Activated T-cell treated with anti-CD3 and anti-CD28 coated beads for 4 hours (primary cell): Measurements from ENCODE around the gene SDHA.

Source experiments
- DNase-seq: peaks from one replicate; pipeline ENCODE4 v3.0.0-alpha.2; 2020

SDHA gene

DNA sequence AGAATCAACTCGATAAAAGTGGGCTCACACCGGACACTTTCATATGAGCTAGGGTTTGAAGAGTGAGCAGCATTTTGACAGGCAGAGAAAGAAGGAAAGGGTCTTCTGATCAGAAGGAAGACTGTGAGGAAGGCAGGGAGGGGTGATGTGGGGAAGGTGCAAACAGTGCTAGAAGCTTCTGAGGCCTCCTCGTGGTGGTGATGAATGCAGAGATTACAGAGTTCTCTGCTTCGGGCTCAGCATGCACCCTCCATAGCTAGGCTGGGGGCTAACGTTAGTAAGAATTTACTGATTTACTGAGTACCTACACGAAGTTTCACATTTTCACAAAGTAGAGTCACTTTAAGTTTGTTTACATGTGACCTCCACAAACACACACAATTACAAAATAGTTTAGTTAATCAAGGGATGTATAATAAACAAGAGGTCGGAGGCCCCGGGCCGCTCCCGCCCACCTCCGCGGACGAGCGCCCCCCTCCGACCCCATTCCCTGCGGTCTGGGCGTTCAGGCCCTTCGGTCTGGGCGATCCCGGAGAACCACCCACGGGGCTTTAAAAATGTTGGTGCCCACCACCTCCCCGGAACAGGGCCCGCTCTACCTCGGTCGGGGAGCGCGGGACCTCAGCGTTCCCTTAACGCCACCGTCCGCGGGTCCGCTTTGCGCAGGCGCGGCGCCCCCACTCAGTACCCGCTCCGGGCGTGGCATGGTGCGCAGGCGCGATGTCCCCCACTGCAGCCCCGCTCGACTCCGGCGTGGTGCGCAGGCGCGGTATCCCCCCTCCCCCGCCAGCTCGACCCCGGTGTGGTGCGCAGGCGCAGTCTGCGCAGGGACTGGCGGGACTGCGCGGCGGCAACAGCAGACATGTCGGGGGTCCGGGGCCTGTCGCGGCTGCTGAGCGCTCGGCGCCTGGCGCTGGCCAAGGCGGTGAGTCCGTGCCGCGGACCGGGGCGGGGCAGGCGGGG is at the start of gene SDHA, which contains the start of gene CCDC127:
Gene SDHA, plus strand, starts transcription at position 827 of the 963 bp plus-strand sequence. Its CDS starts 36 bp downstream, at position 863.
Gene CCDC127, minus strand, starts transcription at position 660 of the 963 bp plus-strand sequence. CDS start 1,304 bp downstream, outside the sequence.
- DNase-seq = peak; percentile 98

DNA sequence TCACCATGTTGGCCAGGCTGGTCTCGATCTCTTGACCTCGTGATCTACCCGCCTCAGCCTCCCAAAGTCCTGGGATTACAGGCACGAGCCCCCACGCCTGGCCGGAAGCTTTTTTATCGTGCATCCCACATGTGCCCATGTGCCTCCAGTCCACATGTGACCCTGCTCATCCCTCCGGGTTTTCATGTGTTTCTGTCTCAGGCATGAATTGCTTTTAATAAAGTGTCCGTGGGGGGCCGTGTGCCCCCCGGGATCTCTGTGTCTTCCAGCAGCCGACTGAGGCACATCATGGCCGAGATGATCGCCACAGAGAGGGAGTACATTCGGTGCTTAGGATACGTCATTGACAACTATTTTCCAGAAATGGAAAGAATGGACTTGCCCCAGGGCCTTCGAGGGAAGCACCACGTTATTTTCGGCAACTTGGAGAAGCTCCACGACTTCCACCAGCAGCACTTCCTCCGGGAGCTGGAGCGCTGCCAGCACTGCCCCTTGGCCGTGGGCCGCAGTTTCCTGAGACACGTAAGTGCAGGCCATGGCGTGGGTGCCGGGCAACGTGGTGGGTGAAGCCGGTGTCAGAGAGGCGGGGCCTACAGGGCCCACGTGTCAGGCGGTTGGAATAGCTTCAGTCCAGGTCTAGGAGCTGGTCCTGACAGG is 48.9 kb upstream of the SDHA start:
- DNase-seq = no peak

DNA sequence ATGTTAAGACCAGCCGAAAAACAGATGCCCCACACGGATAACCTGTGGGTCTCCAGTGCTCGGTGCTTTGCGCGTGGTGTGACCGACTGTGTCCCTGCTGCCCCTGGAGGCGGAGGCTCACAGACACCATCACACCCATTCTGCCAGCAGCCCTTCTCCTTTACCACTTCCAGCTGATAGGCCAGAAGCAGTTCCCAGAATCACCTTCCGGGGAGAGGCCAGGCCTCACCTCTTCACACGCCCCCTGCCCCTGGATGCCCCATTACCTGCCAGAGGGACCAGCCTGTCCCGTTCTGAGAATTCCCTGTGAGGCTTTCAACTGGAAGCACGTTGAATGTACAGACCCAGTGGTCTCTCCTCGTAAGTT is 48.4 kb upstream of the SDHA start:
- DNase-seq = no peak

DNA sequence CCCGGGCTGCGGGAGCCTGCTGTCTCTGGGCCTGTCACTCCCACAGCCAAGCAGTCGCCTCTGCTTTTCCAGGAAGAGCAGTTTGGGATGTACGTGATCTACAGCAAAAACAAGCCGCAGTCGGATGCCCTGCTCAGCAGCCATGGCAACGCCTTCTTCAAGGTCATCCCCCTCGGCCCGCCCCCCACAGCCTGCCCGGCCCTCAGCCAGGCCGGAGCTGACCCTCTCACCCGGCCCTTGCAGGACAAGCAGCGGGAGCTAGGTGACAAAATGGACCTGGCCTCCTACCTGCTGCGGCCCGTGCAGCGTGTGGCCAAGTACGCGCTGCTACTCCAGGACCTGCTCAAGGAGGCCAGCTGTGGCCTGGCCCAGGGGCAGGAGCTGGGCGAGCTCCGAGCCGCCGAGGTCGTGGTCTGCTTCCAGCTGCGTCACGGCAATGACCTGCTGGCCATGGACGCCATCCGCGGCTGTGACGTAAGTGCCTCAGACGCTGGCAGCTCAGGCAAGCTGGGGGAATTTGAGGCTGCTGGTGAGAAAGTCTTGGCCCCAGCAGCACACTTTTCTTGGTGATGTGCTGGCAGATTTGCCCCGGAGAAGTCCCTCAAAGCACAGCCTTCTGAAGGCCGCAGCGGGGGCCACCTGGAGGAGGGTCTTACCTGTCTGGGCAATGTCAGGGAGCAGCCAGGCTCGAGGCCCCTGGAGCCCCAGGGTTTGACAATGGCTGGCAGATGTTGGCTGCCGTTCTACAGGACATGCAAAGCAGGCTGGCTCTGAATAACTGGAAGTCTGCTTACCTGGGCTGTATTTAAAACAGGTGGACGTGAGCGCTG is 46.9 kb upstream of the SDHA start:
- no peak for DNase-seq

DNA sequence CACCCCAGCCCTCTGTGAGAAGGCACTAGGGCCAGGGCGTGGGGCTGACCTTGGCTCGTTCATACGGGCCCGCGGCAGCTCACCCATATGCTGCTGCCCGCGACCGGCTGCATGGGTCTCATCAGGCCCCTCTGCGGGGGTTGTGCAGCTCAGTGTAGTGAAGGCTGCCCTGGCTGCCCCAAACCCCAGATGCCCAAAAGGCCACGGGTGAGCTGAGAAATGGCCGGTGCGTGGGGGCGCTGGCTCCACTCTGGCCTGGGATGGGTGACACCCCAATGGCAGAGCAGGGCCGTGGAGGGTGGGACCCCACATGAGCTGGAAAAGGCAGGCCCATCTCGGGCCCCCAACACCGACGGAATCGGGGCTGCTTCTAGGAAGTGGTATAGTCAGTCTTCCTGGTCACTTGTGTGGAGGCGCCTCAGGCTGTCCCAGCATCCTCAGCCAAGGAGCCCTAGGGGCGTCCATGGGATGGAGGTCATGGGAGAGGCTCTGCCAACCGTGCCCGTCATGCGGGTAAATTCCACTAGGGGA is 46.3 kb upstream of the SDHA start:
- DNase-seq = no peak

DNA sequence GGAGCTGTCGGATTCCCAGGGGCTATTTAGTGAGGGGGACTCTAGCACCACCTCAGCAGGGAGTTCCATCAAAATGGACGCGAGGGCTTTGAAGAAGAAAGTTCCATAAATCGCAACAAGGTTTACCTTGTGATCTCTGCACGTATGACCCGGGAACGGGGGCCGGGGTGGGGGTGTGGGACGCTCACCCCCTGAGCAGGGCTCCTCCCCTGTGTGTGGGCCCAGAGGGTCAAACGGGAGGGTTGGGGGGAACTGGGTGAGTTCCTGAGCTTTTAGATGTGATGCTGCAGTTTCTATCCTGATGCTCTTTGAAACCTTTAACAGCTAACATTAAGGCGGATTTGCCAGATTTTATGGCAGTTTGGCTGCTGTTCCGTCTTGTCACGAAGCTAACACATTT is 45.7 kb upstream of the SDHA start:
- no peak for DNase-seq

DNA sequence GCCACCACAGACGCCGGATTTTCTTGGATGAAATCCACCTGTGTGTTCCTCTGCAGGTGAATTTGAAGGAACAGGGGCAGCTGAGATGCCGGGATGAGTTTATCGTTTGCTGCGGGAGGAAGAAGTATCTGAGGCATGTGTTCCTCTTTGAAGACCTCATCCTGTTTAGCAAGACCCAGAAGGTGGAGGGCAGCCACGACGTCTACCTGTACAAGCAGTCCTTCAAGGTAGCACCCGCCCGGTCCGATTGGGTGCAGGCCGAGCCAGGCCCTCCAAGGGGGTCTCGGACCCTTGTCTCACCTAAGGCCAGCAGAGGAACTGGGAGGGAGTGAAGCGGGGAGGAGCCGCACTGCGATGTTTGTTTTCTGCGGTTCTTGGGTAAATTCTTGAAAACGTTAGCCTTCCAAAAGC is 45.3 kb upstream of the SDHA start:
- no peak for DNase-seq

DNA sequence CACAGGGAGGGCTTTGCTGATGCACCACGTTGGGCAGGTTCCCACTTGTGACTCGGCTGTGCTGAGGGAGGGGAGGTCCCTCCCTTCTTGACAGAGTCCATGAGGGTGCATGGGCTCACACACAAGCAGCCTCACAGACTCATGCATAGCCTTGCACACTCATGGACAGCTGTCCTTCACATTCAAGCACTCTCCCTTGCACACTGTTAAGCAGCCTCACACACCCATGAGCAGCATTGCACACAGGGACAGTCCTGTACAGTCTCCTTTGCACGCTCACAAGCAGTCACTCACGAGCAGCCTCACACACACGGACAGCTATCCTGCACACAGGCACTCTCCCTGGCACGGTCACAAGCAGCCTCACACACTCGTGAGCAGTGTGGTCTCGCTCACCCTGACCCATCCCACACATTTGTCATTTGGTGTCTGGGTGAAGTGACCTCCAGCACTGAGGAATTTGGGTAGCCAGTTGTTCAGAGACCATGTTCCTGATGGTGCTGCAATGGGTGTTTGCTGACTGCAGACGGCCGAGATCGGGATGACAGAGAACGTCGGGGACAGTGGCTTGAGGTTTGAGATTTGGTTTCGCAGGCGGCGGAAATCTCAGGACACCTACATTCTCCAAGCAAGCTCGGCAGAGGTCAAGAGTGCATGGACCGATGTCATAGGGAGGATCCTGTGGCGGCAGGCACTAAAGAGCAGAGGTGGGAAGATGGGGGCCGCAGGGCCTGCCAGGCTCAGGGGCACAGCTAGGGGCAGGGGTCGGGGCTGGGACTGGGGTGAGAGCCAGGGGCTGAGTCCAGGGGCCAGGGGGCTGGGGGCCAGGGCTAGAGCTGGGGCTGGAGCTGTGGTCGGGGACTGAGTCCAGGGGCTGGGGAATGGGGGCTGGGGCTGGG is 44.5 kb upstream of the SDHA start:
- DNase-seq = no peak

DNA sequence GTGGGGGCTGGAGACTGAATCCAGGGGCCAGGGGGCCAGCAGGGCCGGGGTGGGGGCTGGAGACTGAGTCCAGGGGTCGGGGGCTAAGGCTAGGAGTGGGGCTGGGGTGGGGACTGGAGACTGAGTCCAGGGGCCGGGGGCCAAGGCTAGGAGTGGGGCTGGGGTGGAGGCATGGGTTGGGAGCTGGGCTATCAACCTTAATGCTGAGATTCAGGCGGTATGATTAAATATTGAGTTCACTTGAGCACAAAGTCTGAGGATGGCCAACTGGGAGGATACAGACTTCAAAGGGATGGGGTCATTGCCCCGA is 43.9 kb upstream of the SDHA start:
- no peak for DNase-seq

DNA sequence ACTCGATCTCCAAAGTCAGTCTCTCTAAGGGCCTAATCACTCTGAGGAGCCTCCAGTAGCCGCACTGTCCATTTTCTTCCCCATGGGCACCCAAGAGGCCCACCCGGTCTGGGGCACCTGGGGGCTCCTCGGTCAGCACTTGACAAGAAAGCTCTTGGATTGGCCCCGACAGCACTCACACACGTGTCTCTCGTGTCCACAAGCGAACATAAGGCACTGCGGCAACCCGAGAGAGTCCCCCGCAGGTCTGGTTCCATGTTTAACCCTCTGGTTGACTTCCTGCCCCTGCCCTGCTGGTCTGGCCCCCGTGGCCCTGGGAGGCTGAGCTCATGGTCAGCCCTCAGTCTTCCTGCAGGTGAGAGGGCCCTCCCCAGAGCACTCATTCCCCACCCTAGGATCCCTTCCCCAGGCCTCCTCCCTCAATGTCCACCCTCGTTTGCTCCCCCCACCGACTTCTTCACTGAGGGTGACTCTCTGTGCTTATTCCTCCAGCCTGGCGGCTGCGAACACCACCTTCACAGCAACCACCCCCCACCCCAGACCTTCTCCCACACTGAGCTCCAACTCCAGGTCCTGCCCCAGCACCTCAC is 43.1 kb upstream of the SDHA start:
- DNase-seq = no peak

DNA sequence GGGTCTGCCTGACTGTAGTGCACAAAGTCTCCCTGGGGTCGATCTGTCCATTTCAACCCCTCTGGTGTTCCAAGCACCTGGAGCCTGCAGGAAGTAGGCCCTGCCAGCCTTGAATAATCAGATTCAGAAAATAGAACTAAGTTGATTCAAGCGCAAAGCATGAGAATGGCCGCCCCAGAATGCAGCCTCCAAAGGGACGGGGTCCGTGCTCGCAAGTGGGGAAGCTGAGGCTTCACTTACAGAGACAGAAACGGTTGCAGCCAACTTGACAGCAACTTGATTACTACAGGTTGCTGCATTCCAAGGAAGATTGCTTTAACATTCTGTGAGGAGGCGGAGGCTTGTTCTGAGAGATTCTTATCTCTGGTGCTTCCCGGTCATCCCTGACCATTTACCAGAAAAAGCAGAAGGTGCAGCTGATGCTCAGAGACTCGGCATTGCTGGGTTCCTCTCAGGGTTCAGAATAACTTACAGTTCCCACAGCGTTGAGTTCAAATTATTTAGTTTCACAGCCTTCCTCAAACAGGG is 41.8 kb upstream of the SDHA start:
- no peak for DNase-seq

DNA sequence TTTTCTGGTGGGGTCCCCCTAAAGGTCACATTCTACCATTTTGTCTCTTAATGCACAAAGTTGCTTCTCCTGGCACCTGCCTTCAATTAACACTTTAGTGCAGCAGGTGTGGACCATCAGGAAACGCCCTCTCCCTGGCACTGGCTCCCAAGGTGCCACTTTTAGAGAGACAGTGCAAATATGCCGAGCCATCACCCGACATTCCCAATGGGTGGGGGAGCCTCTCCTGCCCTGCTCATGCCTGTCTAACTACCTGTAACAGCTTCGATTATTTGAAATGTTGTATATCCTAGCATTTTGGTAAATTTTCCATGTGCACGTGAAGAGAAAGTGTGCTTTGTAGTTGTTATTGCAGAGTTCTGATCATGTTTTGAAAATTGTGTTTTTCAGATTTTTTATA is 40.0 kb upstream of the SDHA start:
- DNase-seq = no peak

DNA sequence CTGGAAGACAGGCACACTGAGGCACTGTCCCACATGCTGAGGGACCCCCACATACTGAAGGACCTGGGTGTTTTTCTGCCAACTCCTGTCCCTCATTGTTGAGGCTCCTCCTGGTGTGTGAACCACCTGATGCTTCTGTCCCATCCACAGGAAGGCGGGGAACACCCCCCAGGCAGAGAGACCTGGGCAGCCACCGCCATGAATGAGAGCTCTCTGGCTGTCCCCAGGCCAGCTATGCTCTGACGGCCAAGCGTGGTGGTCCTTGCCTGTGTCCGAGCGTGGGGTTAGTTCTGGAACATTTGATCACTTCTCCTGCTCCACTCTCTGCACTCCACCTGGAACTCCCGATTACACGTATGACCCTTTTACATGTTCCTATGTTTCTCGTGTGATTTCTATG is 38.7 kb upstream of the SDHA start:
- DNase-seq = no peak

DNA sequence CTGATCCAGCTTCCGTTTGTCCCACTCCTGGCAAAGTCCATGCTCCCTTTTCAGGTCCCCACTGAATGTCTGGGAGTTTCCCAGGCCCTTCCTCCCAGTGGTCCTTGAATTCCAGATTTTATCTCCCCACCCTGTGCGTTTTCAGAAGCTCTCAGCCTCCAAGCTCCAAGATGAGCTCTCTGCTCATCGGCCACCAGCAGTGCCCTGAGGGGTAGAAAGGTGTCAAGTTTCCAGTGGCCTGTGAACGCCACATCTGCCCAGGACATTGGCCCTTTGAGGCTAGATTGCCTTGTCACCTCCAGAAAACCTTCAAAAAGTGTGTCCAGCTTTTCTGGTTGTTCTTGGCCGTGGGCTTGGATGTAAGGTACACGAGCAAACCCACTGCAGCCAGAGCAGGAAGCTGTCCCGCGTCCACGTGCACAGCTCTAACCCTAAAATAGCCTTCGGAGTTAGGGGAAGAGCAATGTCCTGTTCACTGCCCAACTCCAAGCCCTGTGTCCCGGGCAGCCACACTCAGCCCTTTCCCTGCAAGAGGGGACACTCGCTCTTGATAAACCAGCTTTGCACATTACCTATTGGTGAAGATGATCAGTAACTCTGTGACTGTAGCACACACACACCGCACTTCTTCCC is 37.7 kb upstream of the SDHA start:
- DNase-seq = no peak

DNA sequence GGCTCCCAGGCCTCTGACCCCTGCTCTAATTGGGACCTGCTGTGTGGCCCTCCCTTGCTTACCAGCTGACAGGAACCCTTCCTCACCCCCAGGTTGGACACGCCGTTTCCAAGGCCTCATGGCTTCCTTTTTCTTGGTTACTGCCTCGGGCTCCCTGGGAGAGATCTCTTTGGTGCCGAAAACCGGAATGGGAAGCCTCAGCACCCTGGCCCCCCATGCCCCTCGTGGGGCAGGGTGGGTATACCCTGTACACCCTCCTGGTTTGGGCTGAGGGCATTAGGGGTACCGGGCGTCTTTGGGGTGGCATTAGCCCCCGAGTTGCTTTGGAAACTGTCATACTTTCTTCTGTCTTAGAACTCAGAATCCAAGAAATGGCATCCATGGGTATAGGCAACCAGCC is 37.0 kb upstream of the SDHA start:
- DNase-seq = no peak

DNA sequence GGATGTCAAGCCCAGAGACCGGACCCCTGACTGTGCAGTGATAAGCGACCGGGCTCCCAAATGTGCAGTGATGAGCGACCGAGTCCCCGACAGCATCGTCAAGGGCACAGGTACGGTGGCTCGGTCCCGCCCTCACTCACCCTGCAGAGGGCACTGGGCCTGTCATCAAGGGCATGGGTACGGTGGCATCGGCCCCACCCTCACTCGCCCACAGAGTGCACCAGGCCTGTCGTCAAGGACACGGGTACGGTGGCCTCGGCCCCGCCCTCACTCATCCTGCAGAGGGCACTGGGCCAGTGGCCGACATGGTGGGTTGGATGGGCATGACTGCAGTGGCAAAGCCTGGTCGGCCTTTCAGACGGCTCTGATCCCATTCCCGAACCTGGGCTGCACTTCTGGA is 36.6 kb upstream of the SDHA start:
- no peak for DNase-seq

DNA sequence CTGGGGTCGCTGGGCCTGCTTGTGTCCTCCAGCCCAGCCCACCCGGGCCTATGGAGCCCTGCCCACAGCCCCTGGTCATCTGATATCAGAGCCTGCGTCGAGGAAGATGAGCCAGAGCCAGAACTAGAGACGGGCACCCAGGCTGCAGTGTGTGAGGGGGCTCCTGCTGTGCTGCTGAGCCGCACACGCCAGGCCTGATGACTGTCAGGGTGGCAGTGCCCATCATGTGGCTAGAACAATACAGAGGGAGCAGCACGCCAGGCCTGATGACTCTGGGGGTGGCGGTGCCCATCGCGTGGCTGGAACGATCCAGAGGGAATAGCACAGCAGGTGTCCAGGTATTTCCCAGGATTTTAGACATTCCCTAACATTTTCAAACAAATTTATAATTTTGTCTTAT is 36.0 kb upstream of the SDHA start:
- DNase-seq = no peak

DNA sequence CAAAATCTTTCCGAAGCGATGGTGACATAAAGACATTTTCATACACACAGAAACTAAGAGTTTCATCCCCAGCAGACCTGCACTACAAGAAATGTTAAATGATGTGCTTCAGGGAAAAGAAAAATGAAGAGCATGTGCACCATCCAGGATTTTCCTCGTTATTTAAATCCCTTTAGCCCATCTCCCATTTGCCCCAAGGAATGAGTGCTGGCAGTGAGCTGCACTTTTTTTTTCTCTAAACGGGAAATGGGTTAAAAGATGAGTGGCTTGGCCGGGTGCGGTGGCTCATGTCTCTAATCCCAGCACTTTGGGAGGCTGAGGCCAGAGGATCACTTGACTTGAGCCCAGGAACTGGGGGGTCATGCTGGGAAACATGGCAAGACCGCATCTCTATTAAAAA is 33.6 kb upstream of the SDHA start:
- no peak for DNase-seq

DNA sequence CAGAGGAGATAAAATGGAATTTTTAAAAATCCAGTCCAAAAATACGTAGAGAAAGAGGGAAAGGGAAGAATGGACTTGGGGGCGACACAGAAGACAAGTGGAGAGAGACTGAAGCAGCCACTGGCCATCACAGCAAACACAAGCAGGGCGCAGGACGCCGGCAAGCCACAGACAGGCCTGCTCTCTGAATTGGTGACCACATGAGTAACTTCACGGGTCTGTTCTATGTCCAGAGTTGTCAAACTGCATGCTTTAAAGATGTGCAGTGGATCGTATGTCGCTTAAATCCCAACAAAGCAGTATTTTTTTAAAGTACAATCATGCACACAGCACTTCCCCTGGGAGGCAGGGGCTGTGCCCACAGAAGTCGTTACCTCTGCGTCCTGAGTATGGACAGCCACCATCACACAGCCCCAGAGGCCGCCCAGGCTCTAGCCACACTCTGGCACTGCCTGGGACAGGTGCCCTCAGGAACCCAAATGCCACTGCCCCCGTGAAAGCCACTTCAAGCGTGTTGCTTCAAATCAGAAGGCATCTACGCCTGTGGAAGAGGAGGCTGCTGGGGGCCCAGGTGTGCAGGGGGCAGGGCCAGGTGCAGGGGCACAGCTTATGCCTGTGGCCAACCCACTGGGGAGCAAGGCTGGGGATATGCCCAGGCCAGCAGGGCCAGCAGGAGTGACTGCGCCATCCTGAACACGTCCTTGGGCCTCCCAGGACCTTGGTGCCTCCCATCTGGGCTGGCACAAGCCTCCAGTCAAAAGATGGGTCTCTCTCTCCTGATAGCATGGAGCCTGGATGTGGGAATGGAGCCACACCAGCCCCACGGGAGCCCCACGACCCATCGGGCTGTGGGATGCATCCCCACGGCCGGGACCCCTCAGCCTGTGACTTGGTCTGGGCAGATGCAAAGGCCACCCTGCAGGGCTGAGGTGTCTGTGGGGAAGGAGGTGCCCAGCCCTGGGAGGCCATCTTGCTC is 32.7 kb upstream of the SDHA start:
- DNase-seq = no peak
